ENCODE results near the gene ARPC4. TPM values are rescaled to one million over a fixed set of nuclear protein-coding genes. Genes with fewer than 3 reads are reported as not detected.

The ARPC4 gene
- total and polyA plus RNA-seq, 2 donors from 2014 or later: 138 to 164 TPM

- H3K9me3 ChIP-seq (ENCODE audit: control insufficient read depth in 2 of 3, insufficient read depth in 1 of 3, low read length in 3 of 3): no peaks in the 10 kb centered on the region
- H3K27me3 ChIP-seq (ENCODE audit: control insufficient read depth, insufficient read depth, low read length): no peaks in the 10 kb centered on the region
- peaks cover 16 to 46% (median 39%) of the 10 kb centered on the region in 3 donors for H3K36me3 ChIP-seq (ENCODE audit: control insufficient read depth in 2 of 3, insufficient read depth in 3 of 3, low read length in 3 of 3)
- H3K27ac ChIP-seq (ENCODE audit: low read depth in 2 of 2, low read length in 2 of 2): no peak overlapping the region
- DNase-seq (no peak), FAIRE-seq (no peak)
- H3K4me1 ChIP-seq (ENCODE audit: control insufficient read depth in 2 of 3, insufficient read depth in 2 of 3, low read depth in 1 of 3, low read length in 3 of 3): peaks cover 0 to 13% (median 6%) of the 10 kb centered on the region in 3 donors
- no peak for TF ChIP-seq CTCF (IDR thresholded peaks at IDR 0.05; ENCODE audit: borderline replicate concordance, extremely low read depth, insufficient read depth)
- intact Hi-C loops (cut with DNase I): no loop called here
- H3K9ac ChIP-seq (ENCODE audit: low read length in 3 of 3): no peak overlapping the region
- no peak overlapping the region for H3K4me3 ChIP-seq (ENCODE audit: low read length in 3 of 3)
Observed at GRCh38 chr3:9803494-9803893, 10.6 kb downstream of the ARPC4 start.

- Histone ChIP-seq H3K4me3 (ENCODE audit: low read length in 3 of 3) (no peak overlapping the region), H3K27ac (ENCODE audit: low read depth in 2 of 2, low read length in 2 of 2) (peak overlapping the region in 1 of 2 donors; percentile 44), H3K9me3 (ENCODE audit: control insufficient read depth in 2 of 3, insufficient read depth in 1 of 3, low read length in 3 of 3) (no peaks in the 10 kb centered on the region), H3K27me3 (ENCODE audit: control insufficient read depth, insufficient read depth, low read length) (no peaks in the 10 kb centered on the region), H3K4me1 (ENCODE audit: control insufficient read depth in 2 of 3, insufficient read depth in 2 of 3, low read depth in 1 of 3, low read length in 3 of 3) (peaks cover 0 to 24% (median 6%) of the 10 kb centered on the region in 3 donors), H3K36me3 (ENCODE audit: control insufficient read depth in 2 of 3, insufficient read depth in 3 of 3, low read length in 3 of 3) (peaks cover 11 to 35% (median 32%) of the 10 kb centered on the region in 3 donors), H3K9ac (ENCODE audit: low read length in 3 of 3) (no peak overlapping the region)
- intact Hi-C loops (cut with DNase I): no loop called here
- no peak for FAIRE-seq
- no peak for DNase-seq
- TF ChIP-seq CTCF (IDR thresholded peaks at IDR 0.05; ENCODE audit: borderline replicate concordance, extremely low read depth, insufficient read depth): no peak
Observed at GRCh38 chr3:9804996-9805395, 12.1 kb downstream of the ARPC4 start.

GRCh38 chr3:9806137-9806536 lies 13.3 kb downstream of the ARPC4 start:
- no peak overlapping the region for H3K9ac ChIP-seq (ENCODE audit: low read length in 3 of 3)
- DNase-seq: no peak
- no peak overlapping the region for H3K27ac ChIP-seq (ENCODE audit: low read depth in 2 of 2, low read length in 2 of 2)
- peaks cover 0 to 29% (median 6%) of the 10 kb centered on the region in 3 donors for H3K4me1 ChIP-seq (ENCODE audit: control insufficient read depth in 2 of 3, insufficient read depth in 2 of 3, low read depth in 1 of 3, low read length in 3 of 3)
- peaks cover 11 to 30% (median 25%) of the 10 kb centered on the region in 3 donors for H3K36me3 ChIP-seq (ENCODE audit: control insufficient read depth in 2 of 3, insufficient read depth in 3 of 3, low read length in 3 of 3)
- intact Hi-C loops (cut with DNase I): no loop called here
- TF ChIP-seq CTCF (IDR thresholded peaks at IDR 0.05; ENCODE audit: borderline replicate concordance, extremely low read depth, insufficient read depth): no peak
- no peak for FAIRE-seq
- H3K9me3 ChIP-seq (ENCODE audit: control insufficient read depth in 2 of 3, insufficient read depth in 1 of 3, low read length in 3 of 3): no peaks in the 10 kb centered on the region
- H3K4me3 ChIP-seq (ENCODE audit: low read length in 3 of 3): no peak overlapping the region
- H3K27me3 ChIP-seq (ENCODE audit: control insufficient read depth, insufficient read depth, low read length): no peaks in the 10 kb centered on the region

Measured in kidney (tissue), 14 donors.